B cell (primary cell): ENCODE measurements around the gene SUCLG2.

Experiments
- CTCF ChIP-seq: fragments of 200-600 bp; IDR thresholded peaks from one replicate; pipeline ENCODE4 v1.8.0; 2022; ENCODE audit warnings: antibody characterized with exemption, mild to moderate bottlenecking
- EZH2 ChIP-seq: IDR thresholded peaks from 2 replicates; pipeline ENCODE4 v1.6.1; 2012; ENCODE audit warnings: borderline replicate concordance, low read depth, mild to moderate bottlenecking, moderate library complexity, low read length; ENCODE audit not compliant: insufficient read depth, poor library complexity, severe bottlenecking

GRCh38 chr3:67622652-67623051 lies 31.8 kb downstream of the SUCLG2 start:
- TF ChIP-seq CTCF (no peak), EZH2 (no peak)
